Heart left ventricle (tissue), 16 donors: ENCODE measurements around the gene NR3C1. TPM values are rescaled to one million over a fixed set of nuclear protein-coding genes. Genes with fewer than 3 reads are reported as not detected.

Experiments used
- ATAC-seq, 4 donors: fragments of 200-7000 bp; cut with Tn5 transposase; one replicate each; pipeline ENCODE4 v1.9.1; 2020 to 2022; ENCODE audit warnings: moderate library complexity in 4 of 4, mild to moderate bottlenecking in 3 of 4, moderate number of reproducible peaks in 1 of 4
- DNase-seq, 5 donors: peaks; one replicate each; pipeline ENCODE4 v3.0.0-alpha.2; 2020
- H3K27ac ChIP-seq, 12 donors: fragments of 200-600 bp; sonication (generic) in 4 of 12; one replicate each; pipeline versions ENCODE4 v1.5.0 to v1.8.0; 2016 to 2022; ENCODE audit warnings: mild to moderate bottlenecking in 2 of 12
- H3K27me3 ChIP-seq, 9 donors: fragments of 200-600 bp; sonication (generic) in 2 of 9; one replicate each; pipeline versions ENCODE4 v1.5.1 to v1.8.0; 2016 to 2022; ENCODE audit warnings: mild to moderate bottlenecking in 3 of 9
- H3K36me3 ChIP-seq, 9 donors: fragments of 200-600 bp; sonication (generic) in 2 of 9; one replicate each; pipeline versions ENCODE4 v1.5.0 to v1.8.0; 2018 to 2022; ENCODE audit warnings: mild to moderate bottlenecking in 2 of 9
- H3K4me1 ChIP-seq, 12 donors: fragments of 200-600 bp; sonication (generic) in 4 of 12; one replicate each; pipeline versions ENCODE4 v1.5.0 to v1.8.0; 2016 to 2022; ENCODE audit warnings: mild to moderate bottlenecking in 3 of 12
- H3K4me3 ChIP-seq, 12 donors: fragments of 200-600 bp; sonication (generic) in 4 of 12; one replicate each; pipeline versions ENCODE4 v1.5.0 to v1.8.0; 2017 to 2022; ENCODE audit warnings: mild to moderate bottlenecking in 9 of 12, moderate library complexity in 4 of 12
- H3K9me3 ChIP-seq, 12 donors: fragments of 200-600 bp; sonication (generic) in 4 of 12; one replicate each; pipeline versions ENCODE4 v1.5.0 to v1.8.0; 2016 to 2022; ENCODE audit warnings: mild to moderate bottlenecking in 1 of 12
- POLR2A ChIP-seq, 2 donors: fragments of 450-650 bp; IDR thresholded peaks; one replicate each; pipeline ENCODE4 v1.6.1; 2017; ENCODE audit warnings: antibody characterized with exemption in 2 of 2, mild to moderate bottlenecking in 2 of 2, moderate library complexity in 2 of 2
- WGBS, 4 donors: extraction: QIAGEN DNeasy Blood & Tissue Kit in 2 of 4; methylation state at CpG; one replicate each; pipeline versions ENCODE4 v1.1.5 to v1.1.7; 2013 to 2018; 5-methylcytosine and 5-hydroxymethylcytosine counted together
- intact Hi-C, 10 donors: fragments of 100-400 bp; cut with DNase I; formaldehyde crosslinking; loops; one replicate each; pipeline versions ENCODE4 v1.11.1 to v1.14.2; 2022
- polyA plus RNA-seq, 2 donors: library from polyadenylated mRNA; stranded (reverse); fragments of 200-250 nt; gene quantifications; one replicate each; pipeline ENCODE4 v1.2.3, GENCODE V29; 2013
- total RNA-seq, 9 donors: library from RNA; depleted of rRNA in 2 of 9; stranded (reverse); fragments of >200 nt in 2 of 9; fragmentation: NEBNext Ultra II Directional in 3 of 9; extraction: Animal tissue kit (Norgen Biotek cat#: 25700) in 3 of 9; gene quantifications; one replicate each; pipeline versions ENCODE4 v1.1.0 to v1.2.4, GENCODE V29; 2016 to 2023
- TF ChIP-seq, protein P1 (sequence below), 12 donors: fragments of 200-600 bp; sonication (generic) in 4 of 12; IDR thresholded peaks; one replicate each; pipeline versions ENCODE4 v1.5.0 to v1.8.0; 2018 to 2022; ENCODE audit warnings: antibody characterized with exemption in 12 of 12, mild to moderate bottlenecking in 5 of 12
- donor health status: ischemic (EF 13 %, LVEDD 7.1; RV severe dilation, severe dysfunction).
- donor health status: healthy with polysubstance abuse.
- donor health status: DM: no; HTN: yes; CAD: no.
- donor health status: DM: no; HTN: no; CAD: no.
- donor health status: ischemic (EF 25% LVEDD 6.9; RV normal size, moderate dysfunction).
- donor health status: ischemic (EF 25% LVEDD 5.7; RV mildly dilated, moderate dysfunction).
- donor health status: healthy.
- donor health status: DM: yes; HTN: yes; CAD: no.
- donor health status: ischemic (EF 35%, LVEDD 5.7; RV mildly dilated, moderate dysfunction).
- donor health status: nonischemic (EF 11% LVEDD 7.7; RV severe dilation, severe dysfunction).
- donor health status: DM: yes; HTN: yes; CAD: no.
- donor health status: PGD.
- donor health status: ischemic (EF 29% LVEDD 5.4; RV normal size, mild dysfunction).
- donor health status: nonischemic (EF 23%, LVEDD 6.1; RV moderate dilation, normal function).

The NR3C1 gene
- total and polyA plus RNA-seq, 11 donors, result 10.4 to 73.7 (median 45.3) TPM

DNA sequence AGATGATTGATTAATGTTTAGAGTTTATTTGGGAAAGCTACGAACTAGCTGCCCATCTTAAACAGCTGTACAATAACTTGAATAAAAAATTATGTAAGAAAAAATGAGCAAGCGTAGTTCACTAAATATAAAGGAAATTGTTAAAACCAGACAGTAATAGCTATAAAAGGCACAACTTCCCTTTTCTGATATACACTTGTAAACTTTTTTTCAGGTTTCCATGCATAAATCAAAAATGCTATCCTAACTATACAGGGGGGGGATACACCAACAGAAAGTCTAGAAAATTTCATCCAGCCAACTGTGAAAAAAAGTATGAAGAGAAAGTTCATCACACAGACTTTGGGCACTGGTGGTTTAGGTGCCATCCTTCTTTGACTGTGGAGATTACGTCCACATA is 122.3 kb downstream of the NR3C1 start:
- H3K4me3 ChIP-seq, result no peak overlapping the region
- intact Hi-C loops, result no loop called here
- H3K36me3 ChIP-seq, result peaks cover 0 to 69% (median 48%) of the 10 kb centered on the region in 9 donors
- no peak overlapping the region for H3K27ac ChIP-seq
- DNase-seq (no peak), ATAC-seq (no peak)
- H3K4me1 ChIP-seq, result peaks cover 0 to 13% (median 0%) of the 10 kb centered on the region in 12 donors
- no peaks in the 10 kb centered on the region for H3K27me3 ChIP-seq
- 85 to 90% (median 88%) methylated on average over 3 of the region's 3 CpGs for WGBS, 4 donors
- TF ChIP-seq, protein P1, sequence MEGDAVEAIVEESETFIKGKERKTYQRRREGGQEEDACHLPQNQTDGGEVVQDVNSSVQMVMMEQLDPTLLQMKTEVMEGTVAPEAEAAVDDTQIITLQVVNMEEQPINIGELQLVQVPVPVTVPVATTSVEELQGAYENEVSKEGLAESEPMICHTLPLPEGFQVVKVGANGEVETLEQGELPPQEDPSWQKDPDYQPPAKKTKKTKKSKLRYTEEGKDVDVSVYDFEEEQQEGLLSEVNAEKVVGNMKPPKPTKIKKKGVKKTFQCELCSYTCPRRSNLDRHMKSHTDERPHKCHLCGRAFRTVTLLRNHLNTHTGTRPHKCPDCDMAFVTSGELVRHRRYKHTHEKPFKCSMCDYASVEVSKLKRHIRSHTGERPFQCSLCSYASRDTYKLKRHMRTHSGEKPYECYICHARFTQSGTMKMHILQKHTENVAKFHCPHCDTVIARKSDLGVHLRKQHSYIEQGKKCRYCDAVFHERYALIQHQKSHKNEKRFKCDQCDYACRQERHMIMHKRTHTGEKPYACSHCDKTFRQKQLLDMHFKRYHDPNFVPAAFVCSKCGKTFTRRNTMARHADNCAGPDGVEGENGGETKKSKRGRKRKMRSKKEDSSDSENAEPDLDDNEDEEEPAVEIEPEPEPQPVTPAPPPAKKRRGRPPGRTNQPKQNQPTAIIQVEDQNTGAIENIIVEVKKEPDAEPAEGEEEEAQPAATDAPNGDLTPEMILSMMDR (IDR thresholded peaks at IDR 0.05), result no peak
- no peak for TF ChIP-seq POLR2A (IDR thresholded peaks at IDR 0.05)
- peaks cover 0 to 12% (median 0%) of the 10 kb centered on the region in 12 donors for H3K9me3 ChIP-seq

DNA sequence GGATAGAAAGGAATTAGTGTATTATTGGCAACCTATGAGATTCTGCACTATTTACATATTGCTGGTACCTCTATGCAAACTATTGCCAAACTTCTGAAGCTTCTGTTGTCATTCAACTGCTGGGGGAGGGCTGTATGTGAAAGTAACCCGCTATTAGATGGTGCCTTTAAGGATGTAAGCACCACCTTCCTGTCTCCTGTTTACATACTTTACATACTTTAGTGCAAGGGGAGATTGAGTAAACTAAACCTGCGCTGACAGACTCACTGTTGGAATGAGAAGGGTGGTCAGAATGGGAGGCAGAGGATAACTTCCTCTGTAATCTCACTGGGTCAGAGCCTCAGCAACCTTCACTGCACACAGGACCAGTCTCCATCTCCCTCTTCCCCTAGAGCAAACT is 123.8 kb downstream of the NR3C1 start:
- Histone ChIP-seq H3K27ac (no peak overlapping the region), H3K27me3 (no peaks in the 10 kb centered on the region), H3K4me3 (no peak overlapping the region), H3K9me3 (peaks cover 0 to 11% (median 0%) of the 10 kb centered on the region in 12 donors), H3K4me1 (peaks cover 0 to 9% (median 0%) of the 10 kb centered on the region in 12 donors), H3K36me3 (peaks cover 0 to 69% (median 48%) of the 10 kb centered on the region in 9 donors)
- WGBS, 4 donors, result 64 to 74% (median 71%) methylated on average over 2 of the region's 2 CpGs
- TF ChIP-seq, protein P1 (IDR thresholded peaks at IDR 0.05), result no peak
- no peak for TF ChIP-seq POLR2A (IDR thresholded peaks at IDR 0.05)
- intact Hi-C loops, result loop anchor here in 1 of 10 donors (10.0 kb wide), 1 partner anchor 55 kb away; no protein-coding TSS in a partner anchor
- DNase-seq (no peak), ATAC-seq (no peak)

DNA sequence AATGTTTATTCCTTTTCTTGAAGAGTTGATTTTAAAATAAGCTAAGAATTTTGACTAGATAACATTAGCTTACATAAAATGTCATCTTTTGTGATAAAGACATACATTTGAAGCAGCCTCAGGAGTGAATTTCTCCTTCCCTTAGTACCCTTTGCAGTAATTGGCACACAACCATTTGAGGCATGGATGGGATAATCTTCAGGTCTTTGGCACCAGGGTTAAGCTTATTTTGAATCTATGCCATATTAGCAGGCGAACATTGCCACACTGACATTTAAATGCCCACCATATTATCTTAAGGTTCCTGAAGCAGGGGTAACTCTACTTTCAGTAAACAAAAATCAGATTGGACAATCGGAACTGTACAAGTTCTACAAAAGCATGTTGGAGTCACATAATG is 126.0 kb downstream of the NR3C1 start:
- Histone ChIP-seq H3K9me3 (no peaks in the 10 kb centered on the region), H3K27me3 (no peaks in the 10 kb centered on the region), H3K36me3 (peaks cover 0 to 49% (median 40%) of the 10 kb centered on the region in 9 donors), H3K4me3 (no peak overlapping the region), H3K4me1 (peaks cover 0 to 4% (median 0%) of the 10 kb centered on the region in 12 donors), H3K27ac (no peak overlapping the region)
- intact Hi-C loops, result loop anchor here in 1 of 10 donors (10.0 kb wide), 1 partner anchor 53 kb away; no protein-coding TSS in a partner anchor
- ATAC-seq (no peak), DNase-seq (no peak)
- no peak for TF ChIP-seq POLR2A (IDR thresholded peaks at IDR 0.05)
- TF ChIP-seq, protein P1 (IDR thresholded peaks at IDR 0.05), result no peak
- 78 to 90% (median 86%) methylated on average over 2 of the region's 2 CpGs for WGBS, 4 donors

DNA sequence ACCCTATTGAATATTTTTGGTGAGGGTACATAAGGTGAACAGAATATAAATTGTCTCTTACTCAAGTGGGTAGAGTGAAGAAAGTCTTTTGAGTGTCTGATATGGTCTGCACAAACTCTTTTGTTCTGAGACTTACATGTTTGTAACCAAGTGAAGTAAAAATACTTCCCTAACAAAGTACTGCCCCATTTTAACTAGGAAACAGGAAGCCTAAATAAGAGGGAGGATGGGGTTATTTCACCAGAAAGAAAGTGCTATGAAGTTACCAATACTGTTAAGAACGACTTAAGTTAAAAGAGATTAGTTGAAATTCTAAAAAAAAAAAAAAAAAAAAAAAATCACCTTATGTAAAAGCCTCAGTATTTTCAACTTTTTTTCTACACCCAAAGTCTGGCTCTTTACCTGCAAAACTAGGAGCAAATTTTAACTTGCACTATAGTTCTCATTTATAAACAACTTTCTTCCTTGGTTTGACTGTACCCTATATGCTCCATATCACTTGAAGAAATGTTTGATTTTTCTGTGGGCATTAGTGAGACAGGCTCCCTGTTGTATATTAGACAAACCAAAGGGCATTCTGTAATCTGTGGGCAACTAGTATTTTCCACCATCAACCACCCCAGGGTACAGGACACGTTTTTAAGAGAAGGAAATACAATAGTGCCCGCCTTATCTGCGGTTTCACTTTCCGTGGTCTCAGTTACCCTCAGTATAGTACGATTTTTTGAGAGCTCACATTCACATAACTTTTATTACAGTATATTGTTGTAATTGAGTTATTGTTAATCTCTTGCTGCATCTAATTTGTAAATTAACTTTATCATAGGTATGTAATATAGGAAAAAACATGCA is 127.7 kb downstream of the NR3C1 start:
- peaks cover 0 to 31% (median 22%) of the 10 kb centered on the region in 9 donors for H3K36me3 ChIP-seq
- no peaks in the 10 kb centered on the region for H3K9me3 ChIP-seq
- intact Hi-C loops, result loop anchor here in 1 of 10 donors (10.0 kb wide), 1 partner anchor 51 kb away; no protein-coding TSS in a partner anchor
- H3K27ac ChIP-seq, result no peak overlapping the region
- H3K4me1 ChIP-seq, result peaks cover 0 to 4% (median 0%) of the 10 kb centered on the region in 12 donors
- TF ChIP-seq POLR2A (IDR thresholded peaks at IDR 0.05), result no peak
- TF ChIP-seq, protein P1 (IDR thresholded peaks at IDR 0.05), result no peak
- H3K27me3 ChIP-seq, result no peaks in the 10 kb centered on the region
- DNase-seq (no peak), ATAC-seq (no peak)
- 85 to 89% (median 87%) methylated on average over 6 of the region's 6 CpGs for WGBS, 4 donors
- no peak overlapping the region for H3K4me3 ChIP-seq
